Hepatic stellate cell (primary cell): ENCODE measurements around the gene FAM186B.

ENCODE experiments used
- DNase-seq: peaks from one replicate; pipeline ENCODE4 v3.0.0; 2011; ENCODE audit warnings: low spot score

Gene FAM186B

GRCh38 chr12:49609059-49609874 is 3.8 kb upstream of the FAM186B start:
- DNase-seq = no peak

- DNase-seq = no peak
Measured at GRCh38 chr12:49604856-49605255, 583 bp downstream of the FAM186B start.

- DNase-seq = no peak
Measured at GRCh38 chr12:49603721-49604120, 1.7 kb downstream of the FAM186B start.

GRCh38 chr12:49599961-49600360 is 5.5 kb downstream of the FAM186B start:
- DNase-seq = no peak

- DNase-seq = no peak
Measured at GRCh38 chr12:49598527-49598926, 6.9 kb downstream of the FAM186B start.

GRCh38 chr12:49588721-49589516 is 16.5 kb downstream of the FAM186B start:
- DNase-seq = no peak

GRCh38 chr12:49588281-49588680 is 17.2 kb downstream of the FAM186B start:
- DNase-seq = no peak

GRCh38 chr12:49587174-49587908 is 18.1 kb downstream of the FAM186B start:
- no peak for DNase-seq

GRCh38 chr12:49585477-49586459 is 19.7 kb downstream of the FAM186B start:
- DNase-seq = no peak

- DNase-seq = no peak
Measured at GRCh38 chr12:49584591-49584990, 20.8 kb downstream of the FAM186B start.

- DNase-seq = no peak
Measured at GRCh38 chr12:49583366-49584094, 21.9 kb downstream of the FAM186B start.

- no peak for DNase-seq
Measured at GRCh38 chr12:49582850-49583249, 22.6 kb downstream of the FAM186B start.

GRCh38 chr12:49582201-49582600 is 23.2 kb downstream of the FAM186B start:
- no peak for DNase-seq

- DNase-seq = peak; percentile 79
Measured at GRCh38 chr12:49580572-49581535, 24.6 kb downstream of the FAM186B start.

- DNase-seq = no peak
Measured at GRCh38 chr12:49578471-49579112, 26.8 kb downstream of the FAM186B start.

GRCh38 chr12:49577589-49578315 is 27.7 kb downstream of the FAM186B start:
- no peak for DNase-seq

- DNase-seq = no peak
Measured at GRCh38 chr12:49568442-49569162, 36.8 kb downstream of the FAM186B start.
